HCT116 (cell line): ENCODE results near the gene CCDC112. TPM values are rescaled to one million over a fixed set of nuclear protein-coding genes. Genes with fewer than 3 reads are reported as not detected.

Source experiments
- ATAC-seq: fragments of 200-7000 bp; cut with Tn5 transposase; 2 replicates; pipeline ENCODE4 v1.9.1; 2020; ENCODE audit warnings: mild to moderate bottlenecking, moderate library complexity
- BruUV-seq: library from RNA; stranded (reverse); fragments of 400-500 nt; replicated peaks from 2 replicates; lab custom pipeline; 2021; lab: Mats Ljungman, UMichigan
- CTCF ChIA-PET: fragments of 300-600 bp; sonication (Branson Sonifier 250); formaldehyde crosslinking; loops from one replicate; lab custom pipeline; 2021; ENCODE audit warnings: antibody characterized with exemption; lab: Charles Lee
- POLR2A ChIA-PET: fragments of 300-600, 350-600 bp; sonication (Branson Sonifier 250); formaldehyde crosslinking; loops from one replicate; lab custom pipeline; 2021; ENCODE audit warnings: antibody characterized with exemption; lab: Charles Lee
- RAD21 ChIA-PET, 2 experiments: fragments of 300-600 bp; sonication (Branson Sonifier 250); formaldehyde crosslinking; loops; one replicate each; lab custom pipeline; 2023; ENCODE audit warnings: low total read pairs in 2 of 2; ENCODE audit not compliant: uncharacterized antibody in 2 of 2, unreplicated experiment in 2 of 2, low non-redundant PET in 1 of 2; lab: Charles Lee
- DNase-seq: peaks from one replicate; pipeline ENCODE4 v3.0.0-alpha.2; 2010; ENCODE audit warnings: low read depth, low spot score
- H2AFZ ChIP-seq: fragments of 200-600 bp; shearing (Covaris generic), sonication (generic); 2 replicates; pipeline ENCODE4 v1.6.1; 2017; ENCODE audit warnings: low read depth, mixed run types, mixed read lengths, antibody characterized with exemption, low read length; ENCODE audit not compliant: poor library complexity, severe bottlenecking
- H3K27ac ChIP-seq: 2 replicates; pipeline ENCODE4 v1.5.1; 2012; ENCODE audit warnings: low read depth, low read length
- H3K27me3 ChIP-seq: fragments of 200-600 bp; sonication (generic); 2 replicates; pipeline ENCODE4 v1.6.1; 2016; ENCODE audit warnings: mixed run types, low read length, mixed read lengths; ENCODE audit not compliant: insufficient read depth
- H3K36me3 ChIP-seq, 2 experiments: fragments of 200-500 bp in 1 of 2; fragments of 200-600 bp in 1 of 2; sonication (Bioruptor generic) in 1 of 2; sonication (generic) in 1 of 2; 2 replicates each; pipeline versions ENCODE4 v1.5.1 to v1.6.1; 2014 to 2016; ENCODE audit warnings: low read length in 2 of 2, inconsistent platforms in 1 of 2, mixed read lengths in 1 of 2, mixed run types in 1 of 2; ENCODE audit not compliant: insufficient read depth in 2 of 2, control insufficient read depth in 1 of 2
- H3K4me1 ChIP-seq, 2 experiments: fragments of 200-600 bp in 1 of 2; sonication (generic) in 1 of 2; 2 replicates each; pipeline versions ENCODE4 v1.5.1 to v1.6.1; 2012 to 2017; ENCODE audit warnings: low read length in 2 of 2, inconsistent platforms in 1 of 2, mild to moderate bottlenecking in 1 of 2, mixed read lengths in 1 of 2, mixed run types in 1 of 2, moderate library complexity in 1 of 2; ENCODE audit not compliant: insufficient read depth in 2 of 2, control insufficient read depth in 1 of 2
- H3K4me2 ChIP-seq: fragments of 200-600 bp; sonication (generic); 2 replicates; pipeline ENCODE4 v1.6.1; 2017; ENCODE audit warnings: mixed run types, low read length, mixed read lengths
- H3K4me3 ChIP-seq, 2 experiments: fragments of 200-600 bp in 1 of 2; sonication (generic) in 1 of 2; replicated peaks in 1 of 2; 2 replicates each; pipeline ENCODE4 v1.5.1; 2011 to 2016; ENCODE audit warnings: low read length in 2 of 2, control low read depth in 1 of 2, low read depth in 1 of 2, mild to moderate bottlenecking in 1 of 2, mixed read lengths in 1 of 2, mixed run types in 1 of 2
- H3K79me2 ChIP-seq: fragments of 200-600 bp; sonication (generic); 2 replicates; pipeline ENCODE4 v1.6.1; 2017; ENCODE audit warnings: mild to moderate bottlenecking, mixed run types, low read length, moderate library complexity, mixed read lengths; ENCODE audit not compliant: insufficient read depth
- H3K9ac ChIP-seq: fragments of 200-600 bp; sonication (generic); 2 replicates; pipeline ENCODE4 v1.6.1; 2016; ENCODE audit warnings: low read length, mixed read lengths
- H3K9me2 ChIP-seq: fragments of 200-600 bp; sonication (generic), shearing (Covaris generic); 2 replicates; pipeline ENCODE4 v1.6.1; 2017; ENCODE audit warnings: mixed run types, mild to moderate bottlenecking, moderate library complexity; ENCODE audit not compliant: insufficient read depth
- H3K9me3 ChIP-seq, 2 experiments: fragments of 200-500 bp in 1 of 2; fragments of 200-600 bp in 1 of 2; sonication (Bioruptor generic) in 1 of 2; sonication (generic) in 1 of 2; 2 replicates each; pipeline ENCODE4 v1.6.1; 2014 to 2017; ENCODE audit warnings: low read length in 2 of 2, mixed read lengths in 2 of 2, inconsistent platforms in 1 of 2, low read depth in 1 of 2, mild to moderate bottlenecking in 1 of 2, mixed run types in 1 of 2, moderate library complexity in 1 of 2; ENCODE audit not compliant: control insufficient read depth in 1 of 2, insufficient read depth in 1 of 2
- H4K20me1 ChIP-seq: fragments of 200-600 bp; sonication (generic), shearing (Covaris generic); 2 replicates; pipeline ENCODE4 v1.6.1; 2017; ENCODE audit warnings: mixed run types, mild to moderate bottlenecking, moderate library complexity; ENCODE audit not compliant: insufficient read depth
- EZH2phosphoT487 ChIP-seq: fragments of 200-600 bp; IDR thresholded peaks from 2 replicates; pipeline ENCODE4 v1.6.1; 2018; ENCODE audit warnings: antibody characterized with exemption, borderline replicate concordance
- JUND ChIP-seq: IDR thresholded peaks from 2 replicates; pipeline ENCODE4 v1.6.1; 2012
- POLR2AphosphoS5 ChIP-seq: IDR thresholded peaks from 2 replicates; pipeline ENCODE4 v1.6.1; 2011; ENCODE audit warnings: mild to moderate bottlenecking, low read depth, low read length, moderate library complexity
- SIN3A ChIP-seq: IDR thresholded peaks from 2 replicates; pipeline ENCODE4 v1.6.1; 2012; ENCODE audit warnings: low read depth
- ZFX ChIP-seq: fragments of 450-650 bp; IDR thresholded peaks from 2 replicates; pipeline ENCODE4 v1.6.1; 2017
- intact Hi-C: fragments of 100-400 bp; cut with micrococcal nuclease; formaldehyde crosslinking; loops from 2 replicates; pipeline ENCODE4 v1.10.0; 2022
- total RNA-seq: library from RNA; stranded (reverse); gene quantifications from one replicate; pipeline ENCODE4 v1.2.1, GENCODE V29; 2021; ENCODE audit not compliant: unreplicated experiment
- TF ChIP-seq, protein P1 (sequence below): IDR thresholded peaks from 2 replicates; pipeline ENCODE4 v1.6.1; 2012
- TF ChIP-seq, protein P2 (sequence below): IDR thresholded peaks from 2 replicates; pipeline ENCODE4 v1.6.1; 2012; ENCODE audit warnings: low read depth

The CCDC112 gene
- total RNA-seq, 1 experiment from 2014 or later: 13.7 TPM

DNA sequence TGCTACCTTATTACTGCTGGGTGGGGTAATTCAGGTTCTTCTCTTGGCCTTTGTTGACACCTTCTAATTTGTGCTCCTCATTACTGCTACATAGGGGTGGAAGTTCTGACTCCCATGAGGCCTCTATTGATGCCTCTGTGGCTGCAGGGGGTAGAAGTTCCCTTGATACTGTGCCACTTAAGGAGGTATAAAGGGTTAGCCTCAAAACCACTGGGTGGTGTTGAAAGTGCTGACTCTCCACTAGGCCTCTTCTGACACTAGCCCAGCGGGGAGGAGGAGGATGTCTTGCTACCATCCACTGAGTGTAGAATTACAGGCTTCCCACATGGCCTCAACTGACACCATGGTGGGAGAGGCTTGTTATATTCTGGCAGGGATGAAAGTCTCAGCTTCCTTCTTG, 36.7 kb upstream of the CCDC112 start:
- H2AFZ ChIP-seq: no peak overlapping the region
- intact Hi-C loops: no loop called here
- no peaks in the 10 kb centered on the region for H4K20me1 ChIP-seq
- H3K9ac ChIP-seq: no peak overlapping the region
- DNase-seq: no peak
- POLR2A ChIA-PET: no interaction called here
- no peaks in the 10 kb centered on the region for H3K9me2 ChIP-seq
- no peak overlapping the region for H3K27ac ChIP-seq
- CTCF ChIA-PET: no interaction called here
- TF ChIP-seq POLR2AphosphoS5 (no peak), EZH2phosphoT487 (no peak), ZFX (0 out of 2 replicates have a peak, but pooled peaks have one; percentile 20), SIN3A (no peak), JUND (no peak)
- TF ChIP-seq, protein P1, sequence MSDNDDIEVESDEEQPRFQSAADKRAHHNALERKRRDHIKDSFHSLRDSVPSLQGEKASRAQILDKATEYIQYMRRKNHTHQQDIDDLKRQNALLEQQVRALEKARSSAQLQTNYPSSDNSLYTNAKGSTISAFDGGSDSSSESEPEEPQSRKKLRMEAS: no peak
- TF ChIP-seq, protein P2, sequence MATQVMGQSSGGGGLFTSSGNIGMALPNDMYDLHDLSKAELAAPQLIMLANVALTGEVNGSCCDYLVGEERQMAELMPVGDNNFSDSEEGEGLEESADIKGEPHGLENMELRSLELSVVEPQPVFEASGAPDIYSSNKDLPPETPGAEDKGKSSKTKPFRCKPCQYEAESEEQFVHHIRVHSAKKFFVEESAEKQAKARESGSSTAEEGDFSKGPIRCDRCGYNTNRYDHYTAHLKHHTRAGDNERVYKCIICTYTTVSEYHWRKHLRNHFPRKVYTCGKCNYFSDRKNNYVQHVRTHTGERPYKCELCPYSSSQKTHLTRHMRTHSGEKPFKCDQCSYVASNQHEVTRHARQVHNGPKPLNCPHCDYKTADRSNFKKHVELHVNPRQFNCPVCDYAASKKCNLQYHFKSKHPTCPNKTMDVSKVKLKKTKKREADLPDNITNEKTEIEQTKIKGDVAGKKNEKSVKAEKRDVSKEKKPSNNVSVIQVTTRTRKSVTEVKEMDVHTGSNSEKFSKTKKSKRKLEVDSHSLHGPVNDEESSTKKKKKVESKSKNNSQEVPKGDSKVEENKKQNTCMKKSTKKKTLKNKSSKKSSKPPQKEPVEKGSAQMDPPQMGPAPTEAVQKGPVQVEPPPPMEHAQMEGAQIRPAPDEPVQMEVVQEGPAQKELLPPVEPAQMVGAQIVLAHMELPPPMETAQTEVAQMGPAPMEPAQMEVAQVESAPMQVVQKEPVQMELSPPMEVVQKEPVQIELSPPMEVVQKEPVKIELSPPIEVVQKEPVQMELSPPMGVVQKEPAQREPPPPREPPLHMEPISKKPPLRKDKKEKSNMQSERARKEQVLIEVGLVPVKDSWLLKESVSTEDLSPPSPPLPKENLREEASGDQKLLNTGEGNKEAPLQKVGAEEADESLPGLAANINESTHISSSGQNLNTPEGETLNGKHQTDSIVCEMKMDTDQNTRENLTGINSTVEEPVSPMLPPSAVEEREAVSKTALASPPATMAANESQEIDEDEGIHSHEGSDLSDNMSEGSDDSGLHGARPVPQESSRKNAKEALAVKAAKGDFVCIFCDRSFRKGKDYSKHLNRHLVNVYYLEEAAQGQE: no peak
- no peaks in the 10 kb centered on the region for H3K79me2 ChIP-seq
- no peak overlapping the region for H3K4me3 ChIP-seq
- no peaks in the 10 kb centered on the region for H3K36me3 ChIP-seq
- BruUV-seq: no TSS peak
- H3K27me3 ChIP-seq: no peaks in the 10 kb centered on the region
- RAD21 ChIA-PET: no interaction called here
- ATAC-seq: peak; percentile 53; the same call in 1 of the 2 replicates
- no peaks in the 10 kb centered on the region; a peak in 1 of 4 replicates for H3K4me1 ChIP-seq
- no peak overlapping the region for H3K4me2 ChIP-seq
- no peaks in the 10 kb centered on the region for H3K9me3 ChIP-seq
